T-helper 9 cell (primary cell): ENCODE results near the gene DIP2B.
"Not testable (repeated sequence)": the region's sequence is repeated elsewhere in the genome, so short reads cannot be mapped to it uniquely, and the experiment has no call there.

ENCODE experiments used
- DNase-seq: peaks from one replicate; pipeline ENCODE4 v3.0.0-alpha.2; 2020

DIP2B gene

DNA sequence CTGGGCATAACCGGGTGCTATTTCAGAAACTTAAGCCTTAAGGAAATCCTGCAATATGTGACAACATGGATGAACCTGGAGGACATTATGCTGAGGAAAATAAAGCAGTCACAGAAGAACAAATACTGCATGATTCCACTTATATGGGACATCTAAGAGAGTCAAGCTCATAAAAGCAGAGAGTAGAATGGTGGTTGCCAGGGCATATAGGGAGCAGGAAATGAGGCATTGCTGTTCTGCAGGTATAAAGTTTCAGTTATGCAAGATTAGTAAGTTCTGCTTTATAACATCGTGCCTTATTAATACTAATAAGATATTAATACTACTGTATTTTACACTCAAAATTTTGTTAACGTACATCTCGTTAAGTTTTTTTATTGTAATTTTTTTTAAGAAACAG is 134.9 kb downstream of the DIP2B start:
- no peak for DNase-seq

DNA sequence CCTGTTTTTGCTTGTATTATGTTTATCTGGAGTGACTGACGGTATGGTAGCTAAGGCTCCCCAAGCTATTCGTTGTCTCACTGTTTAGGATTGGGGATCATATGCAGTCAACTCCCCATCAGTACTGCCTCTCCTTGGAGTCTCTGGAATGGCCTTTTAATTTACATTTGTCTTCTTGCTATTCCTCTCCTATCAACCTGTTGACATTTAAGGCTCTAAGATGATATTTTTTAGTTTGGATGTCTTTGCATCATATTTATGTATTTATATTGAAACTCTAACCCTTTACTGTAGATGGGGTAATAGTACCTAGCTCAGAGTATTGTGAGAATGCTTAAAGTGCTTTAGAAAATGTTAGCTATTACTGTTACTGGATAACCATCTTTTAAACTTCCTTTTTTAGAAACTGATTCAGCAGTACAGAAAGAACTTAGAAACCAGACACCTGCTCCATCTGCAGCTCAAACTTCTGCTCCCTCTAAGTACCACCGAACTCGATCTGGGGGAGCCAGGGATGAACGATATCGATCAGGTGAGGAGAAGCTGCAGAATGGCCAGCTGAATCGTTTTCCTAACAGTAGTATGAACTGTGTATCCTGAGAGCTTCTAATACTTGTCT is 135.6 kb downstream of the DIP2B start:
- DNase-seq = no peak

DNA sequence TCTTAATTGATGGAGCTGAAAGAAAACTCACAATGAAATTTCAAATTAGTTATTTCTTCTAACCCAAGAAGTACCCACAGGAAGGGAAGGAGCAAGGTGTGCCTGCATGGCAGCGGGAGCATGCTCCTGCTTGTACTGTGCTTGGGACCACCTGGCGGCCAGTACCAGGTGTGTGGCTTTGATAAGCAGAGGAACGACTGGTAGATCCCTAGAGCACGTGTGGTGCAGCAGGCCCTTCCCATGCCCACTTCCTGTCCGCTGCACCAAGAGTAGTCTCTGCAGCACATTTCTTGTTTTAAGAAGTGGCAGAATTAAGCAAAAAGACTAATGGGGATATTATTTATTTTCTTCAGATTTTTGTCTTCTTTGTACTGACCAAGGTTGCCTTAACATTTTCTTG is 136.8 kb downstream of the DIP2B start:
- DNase-seq = no peak

DNA sequence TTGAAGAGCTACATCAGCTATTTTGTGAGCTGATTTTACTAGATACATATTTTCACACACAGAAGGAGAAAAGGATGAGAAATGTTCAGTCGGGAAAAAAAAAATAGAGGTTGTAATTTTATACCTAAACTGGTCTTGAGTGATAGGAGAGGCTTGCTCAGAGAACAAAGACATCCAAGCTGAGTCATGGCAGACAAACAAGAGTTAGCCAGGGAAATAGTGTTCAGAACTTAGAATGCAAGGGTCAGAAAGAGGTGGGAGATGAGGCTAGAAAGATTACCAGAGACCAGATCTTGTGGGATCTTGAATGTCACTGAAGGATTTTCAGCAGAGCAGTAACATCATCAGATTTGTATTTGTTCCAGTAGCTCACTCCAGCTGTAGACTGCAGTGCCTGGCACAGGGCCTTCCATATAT is 137.3 kb downstream of the DIP2B start:
- no peak for DNase-seq

DNA sequence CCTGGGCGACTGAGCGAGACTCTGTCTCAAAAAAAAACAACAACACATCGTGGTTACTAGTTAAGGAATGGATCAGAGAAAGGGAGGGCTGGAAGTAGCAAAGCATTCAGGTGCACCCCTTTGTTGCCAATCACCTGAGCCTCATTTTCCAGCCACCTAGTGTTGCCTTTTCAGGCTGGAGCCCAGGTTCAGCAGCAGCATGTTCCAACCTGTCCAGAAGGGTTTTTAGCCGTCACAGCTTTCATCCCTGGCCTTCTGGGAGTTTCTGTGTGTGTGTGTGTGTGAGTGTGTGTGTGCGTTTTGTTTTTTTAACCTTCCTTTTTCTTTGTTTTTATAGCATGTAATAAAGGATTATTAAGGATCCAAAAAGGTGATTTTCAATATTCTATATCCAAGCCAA is 138.0 kb downstream of the DIP2B start:
- DNase-seq = no peak

DNA sequence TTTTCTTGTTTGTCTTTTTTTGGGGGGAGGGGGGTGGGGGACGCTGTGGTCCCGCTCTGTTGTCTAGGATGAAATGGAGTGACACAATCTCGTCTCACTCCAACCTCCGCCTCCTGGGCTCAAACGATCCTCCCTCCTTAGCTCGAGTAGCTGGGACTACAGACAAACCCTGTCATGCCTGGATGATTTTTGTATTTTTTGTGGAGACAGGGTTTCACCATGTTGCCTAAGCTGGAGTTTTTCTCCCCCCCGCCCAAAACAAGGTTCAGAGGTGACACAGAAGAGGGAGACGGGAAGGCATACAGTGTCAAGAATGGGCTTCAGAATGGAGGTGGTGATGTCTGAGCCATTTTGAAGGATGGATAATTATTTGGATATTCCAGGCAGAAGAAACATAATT is 142.2 kb downstream of the DIP2B start:
- no peak for DNase-seq

DNA sequence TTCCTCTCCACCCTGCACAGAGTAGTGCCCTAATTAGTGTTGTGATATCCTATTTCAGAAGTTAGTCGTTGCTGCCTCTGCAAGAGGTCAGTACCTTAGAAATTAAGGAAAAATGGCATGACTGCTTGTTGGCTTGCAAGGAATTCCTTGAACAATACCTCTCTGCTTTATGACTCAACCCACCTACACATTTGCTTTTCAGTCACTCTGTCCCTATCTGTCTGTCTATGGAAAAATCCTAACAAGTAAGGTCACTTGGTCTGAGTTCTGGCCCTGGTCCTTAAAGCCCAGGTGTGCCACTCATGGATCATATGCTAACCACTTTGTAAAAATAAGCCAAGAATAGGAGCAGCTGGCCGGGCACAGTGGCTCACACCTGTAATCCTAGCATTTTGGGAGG is 142.7 kb downstream of the DIP2B start:
- DNase-seq = no peak

DNA sequence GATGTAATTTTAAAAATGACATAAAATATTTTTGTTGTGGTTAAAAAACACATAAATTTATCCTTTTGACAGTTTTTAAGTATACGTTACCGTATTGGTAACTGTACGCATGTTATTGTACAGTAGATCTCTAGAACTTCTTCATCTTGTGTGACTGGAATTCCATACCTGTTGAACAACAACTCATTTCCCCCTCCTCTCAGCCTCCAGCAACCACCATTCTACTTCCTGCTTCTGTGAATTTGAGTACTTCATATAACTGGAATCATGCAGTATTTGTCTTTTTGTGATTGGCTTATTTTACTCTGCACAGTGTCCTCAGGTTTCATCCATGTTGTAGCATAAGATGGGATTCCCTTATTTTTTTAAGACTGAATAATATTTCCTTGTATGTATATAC is 145.5 kb downstream of the DIP2B start:
- DNase-seq = no peak

DNA sequence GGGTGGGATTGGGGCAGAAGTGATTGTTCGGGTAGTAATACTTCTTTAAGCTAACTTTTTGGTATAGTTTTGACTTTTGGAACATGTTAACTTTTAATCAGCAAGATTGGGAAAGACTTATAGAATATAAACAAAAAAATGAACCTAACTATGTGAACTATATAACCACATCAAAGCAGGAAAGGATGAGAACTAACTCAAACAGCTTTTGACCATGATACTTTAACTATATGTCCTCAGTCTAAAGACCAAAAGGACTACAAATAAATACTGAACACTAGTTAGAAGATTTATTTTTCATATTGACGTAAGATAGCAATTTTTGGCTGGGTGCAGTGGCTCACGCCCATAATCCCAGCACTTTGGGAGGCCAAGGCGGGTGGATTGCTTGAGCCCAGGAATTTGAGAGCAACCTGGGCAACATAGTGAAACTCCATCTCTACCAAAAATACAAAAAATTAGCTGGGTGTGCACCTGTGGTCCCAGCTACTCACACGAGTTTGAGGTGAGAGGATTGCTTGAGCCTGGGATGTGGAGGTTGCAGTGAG is 150.7 kb downstream of the DIP2B start:
- DNase-seq = no peak

DNA sequence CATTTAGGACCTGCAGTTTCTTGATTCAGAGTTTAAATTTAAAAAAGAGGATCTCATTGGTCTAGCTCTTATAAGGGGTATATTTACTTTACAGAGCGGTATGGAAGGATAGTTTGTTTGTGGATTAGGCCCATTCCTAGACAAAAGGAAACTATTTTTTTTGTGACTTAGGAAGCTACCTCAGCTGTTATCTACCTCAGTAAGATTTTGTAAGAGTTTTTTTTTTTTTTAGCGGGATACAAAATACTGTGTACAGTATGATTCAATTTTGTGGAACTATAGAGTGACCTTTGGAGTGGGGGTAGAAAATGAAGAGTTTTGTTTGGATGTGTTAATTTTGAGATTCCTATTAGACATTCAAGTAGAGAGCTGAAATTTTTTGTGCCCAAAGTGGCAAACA is 154.5 kb downstream of the DIP2B start:
- no peak for DNase-seq

DNA sequence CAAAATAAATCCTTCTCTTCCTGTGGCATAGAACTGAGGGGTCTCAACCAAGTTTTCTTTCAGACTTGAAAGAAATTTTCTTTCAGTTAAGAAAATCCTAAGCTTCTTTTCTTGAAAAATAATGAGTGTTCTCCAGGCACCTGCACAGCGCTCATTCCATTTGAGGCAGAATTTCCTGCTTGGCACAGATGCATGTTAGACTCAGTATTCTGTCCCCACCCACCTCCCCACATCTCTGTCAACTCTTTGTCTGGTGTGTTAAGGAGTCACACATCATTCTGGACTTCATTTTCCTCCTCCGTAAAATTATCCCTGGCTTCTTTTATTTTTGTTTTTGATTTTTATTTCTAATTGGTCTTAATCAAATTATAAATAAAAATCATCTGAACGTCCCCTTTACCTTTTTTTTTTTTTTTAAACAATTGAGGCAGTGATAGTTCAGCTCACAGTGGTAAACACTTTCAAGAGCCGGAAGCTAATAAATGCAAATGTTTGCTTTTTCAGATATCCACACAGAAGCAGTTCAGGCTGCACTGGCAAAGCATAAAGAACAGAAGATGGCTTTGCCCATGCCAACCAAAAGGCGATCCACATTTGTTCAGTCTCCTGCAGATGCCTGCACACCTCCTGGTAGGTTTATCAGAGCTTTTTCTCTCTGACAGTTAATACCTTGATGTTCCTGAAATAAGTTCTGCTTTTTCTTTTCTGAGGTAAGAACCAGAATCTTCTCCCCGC is 155.1 kb downstream of the DIP2B start:
- no peak for DNase-seq

DNA sequence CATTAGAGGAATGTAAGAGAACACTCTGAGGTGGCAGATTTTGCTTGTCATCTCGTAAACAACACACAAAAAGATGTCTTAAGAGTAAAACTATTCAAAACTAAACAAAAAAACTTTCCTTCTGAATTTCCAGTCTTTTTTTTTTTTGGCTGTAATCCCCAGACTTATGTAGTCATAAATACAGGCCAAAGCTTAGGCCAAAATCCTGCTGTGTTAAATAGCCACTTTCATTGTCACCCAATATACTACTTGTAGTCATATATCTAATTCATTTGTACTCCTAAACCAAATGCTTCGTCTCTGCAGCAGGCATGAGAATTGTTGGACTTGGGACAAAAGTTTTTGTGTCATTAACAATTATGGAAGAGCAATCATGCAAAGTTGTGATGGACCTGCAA is 155.6 kb downstream of the DIP2B start:
- DNase-seq = no peak

DNA sequence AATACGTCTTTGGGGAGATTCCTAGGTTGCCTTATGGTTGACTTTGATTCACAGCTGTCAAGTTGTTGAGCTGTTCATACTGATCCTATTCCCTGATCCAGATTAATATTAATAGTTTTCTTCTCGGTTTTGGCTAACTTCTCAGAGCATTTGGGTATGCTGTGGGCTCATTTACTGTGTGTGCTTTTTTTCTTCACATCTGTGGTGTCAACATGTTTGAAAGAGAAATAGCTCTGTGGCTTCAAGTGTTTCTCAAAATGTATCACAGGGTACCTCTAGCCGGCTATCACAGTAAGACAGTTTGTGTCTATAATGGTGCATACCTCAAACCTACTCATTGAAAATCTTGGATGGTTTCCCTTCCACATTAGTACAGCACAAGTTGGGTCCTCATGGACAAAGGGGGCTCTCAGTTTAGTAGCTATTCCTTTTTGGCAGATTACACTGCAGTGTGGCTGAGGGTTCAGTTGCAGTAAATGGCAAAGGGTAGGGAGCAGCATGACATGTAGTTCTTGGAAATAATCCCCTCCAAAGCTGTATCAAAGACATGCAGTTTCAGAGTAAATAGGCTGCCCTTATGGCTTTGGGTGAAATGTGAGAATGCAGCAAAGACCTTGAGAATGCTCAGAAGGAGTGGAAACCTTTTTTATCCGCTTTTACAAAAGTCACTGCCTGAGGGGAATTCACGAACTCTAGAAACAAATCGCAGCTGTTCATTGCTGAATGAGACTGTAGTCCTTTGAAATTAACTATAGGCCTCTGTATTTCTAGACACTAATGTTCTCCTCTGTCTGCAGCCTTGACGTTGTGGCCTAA is 156.7 kb downstream of the DIP2B start:
- DNase-seq = no peak

DNA sequence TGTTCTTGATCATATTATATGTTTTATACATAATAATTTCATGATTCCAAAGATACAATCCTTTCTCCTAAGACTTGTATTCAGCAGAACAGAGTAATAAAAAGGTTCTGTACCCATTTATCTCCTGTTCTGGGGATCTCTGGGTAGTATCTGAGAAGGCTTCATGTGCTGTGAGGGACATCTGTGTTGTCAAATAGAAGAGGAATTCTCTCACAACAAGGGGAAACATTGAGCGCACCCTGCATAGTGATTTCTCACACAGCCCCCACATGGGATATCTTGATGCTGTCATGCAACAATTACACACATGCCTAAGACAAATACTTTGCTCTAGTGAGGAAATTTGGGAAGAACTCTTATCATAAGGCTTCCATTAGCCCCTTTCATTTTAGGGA is 157.3 kb downstream of the DIP2B start:
- DNase-seq = no peak

DNA sequence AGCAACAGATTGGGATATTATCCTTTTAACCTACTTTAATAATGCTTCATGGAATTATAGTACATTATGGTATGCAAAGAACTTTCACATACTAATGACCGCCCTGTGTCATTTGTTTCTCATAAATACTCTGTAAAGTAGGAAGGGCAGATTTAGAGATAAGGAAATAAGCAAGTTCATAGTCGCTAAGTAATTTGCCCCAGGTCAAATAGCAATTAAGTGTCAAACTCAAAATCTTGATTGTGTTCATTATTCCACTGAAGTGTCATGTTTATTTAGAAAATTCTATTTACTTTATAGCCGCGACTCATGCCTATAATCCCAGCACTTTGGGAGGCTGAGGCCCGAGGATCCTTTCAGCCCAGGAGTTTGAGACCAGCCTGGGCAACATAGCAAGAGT is 160.4 kb downstream of the DIP2B start:
- no peak for DNase-seq

DNA sequence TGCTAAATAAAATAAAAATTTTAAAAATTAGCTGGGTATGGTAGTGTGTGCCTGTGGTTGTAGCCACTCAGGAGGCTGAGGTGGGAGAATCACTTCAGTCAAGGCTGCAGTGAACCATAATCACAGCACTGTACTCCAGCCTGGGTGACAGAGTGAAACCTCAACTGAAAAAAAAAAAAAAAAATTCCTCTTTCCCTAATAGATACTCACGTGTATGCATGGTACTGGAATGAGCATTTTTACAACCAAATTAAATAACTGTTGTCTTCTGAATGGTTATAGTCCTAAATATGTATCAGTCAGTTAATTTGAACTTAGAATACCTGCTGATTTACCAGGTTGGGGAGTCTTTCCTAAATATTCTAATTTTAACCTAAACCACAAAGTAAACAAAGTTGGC is 160.8 kb downstream of the DIP2B start:
- DNase-seq = no peak

DNA sequence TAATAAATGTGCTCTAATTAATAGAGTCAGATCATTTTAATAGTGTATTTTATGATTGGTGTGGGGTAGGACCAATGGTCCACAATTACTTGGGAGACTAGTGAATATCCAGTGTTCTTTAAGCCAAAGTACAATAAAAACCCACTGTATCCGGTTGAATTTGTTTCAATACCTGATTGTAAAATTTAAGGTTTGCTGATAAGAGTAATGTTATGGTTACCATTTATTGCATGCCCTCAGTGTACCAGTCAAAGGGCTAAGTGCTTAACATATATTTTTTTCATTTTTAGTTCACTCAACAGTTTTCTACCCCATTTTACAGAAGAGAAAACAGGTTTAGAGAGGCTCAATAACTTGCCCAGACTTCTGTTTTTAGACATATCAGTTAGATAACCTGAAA is 161.2 kb downstream of the DIP2B start:
- DNase-seq = no peak

DNA sequence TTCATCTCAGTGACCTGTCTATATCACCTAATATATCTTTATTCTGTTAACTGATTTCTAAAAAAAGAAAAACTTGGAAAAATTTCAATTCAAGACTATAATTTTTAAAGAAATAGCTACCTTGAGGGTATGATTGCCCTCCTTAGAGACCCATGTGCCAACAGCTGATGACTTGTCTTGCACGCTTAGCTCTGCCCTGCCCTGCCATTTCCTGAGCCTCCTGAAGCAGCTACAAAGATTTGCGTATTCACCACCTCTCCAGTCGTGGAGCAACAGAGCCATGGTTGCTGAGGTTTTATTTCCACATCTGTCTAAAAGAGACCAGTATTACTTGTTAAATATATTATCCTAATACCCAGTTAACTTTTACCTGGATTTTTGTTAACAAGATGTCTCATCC is 167.4 kb downstream of the DIP2B start:
- DNase-seq = no peak

DNA sequence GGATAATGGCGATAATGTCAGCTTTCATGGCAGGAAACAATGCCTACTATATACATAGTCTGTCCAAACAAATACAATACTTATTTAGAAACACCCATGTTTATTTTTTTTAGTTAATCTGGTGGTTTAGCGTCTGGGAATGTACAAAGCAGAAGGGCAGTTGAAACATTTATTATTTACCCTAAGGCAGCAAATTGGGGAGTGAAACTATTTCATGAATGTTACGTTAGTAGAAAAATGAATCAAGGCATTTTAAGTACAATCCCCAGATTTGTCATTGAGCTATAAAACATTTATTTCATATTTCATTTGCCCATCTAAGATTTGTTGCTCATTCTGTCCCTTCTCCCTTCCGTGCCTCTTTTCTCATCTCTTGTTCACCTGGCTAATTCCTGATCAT is 172.0 kb downstream of the DIP2B start:
- DNase-seq = no peak

DNA sequence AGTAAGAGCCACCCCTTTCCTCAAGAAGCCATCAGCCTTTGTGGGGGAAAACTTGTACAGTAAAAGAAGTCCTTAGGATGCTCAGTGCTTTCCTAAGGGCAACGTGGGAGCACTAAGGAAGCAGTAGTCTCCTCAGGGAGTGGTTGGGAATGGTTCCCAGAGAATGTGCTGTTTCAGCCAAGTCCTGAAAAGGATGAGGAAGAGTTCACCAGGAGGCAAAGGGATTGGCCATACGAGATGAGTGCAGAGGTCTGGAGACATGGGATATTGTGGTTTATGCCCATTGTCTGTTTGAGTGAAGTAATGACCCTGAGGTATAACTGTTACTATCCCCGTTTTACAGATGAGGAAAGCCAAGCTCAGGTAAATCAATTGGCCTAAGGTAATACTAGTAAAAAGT is 173.1 kb downstream of the DIP2B start:
- DNase-seq = no peak

DNA sequence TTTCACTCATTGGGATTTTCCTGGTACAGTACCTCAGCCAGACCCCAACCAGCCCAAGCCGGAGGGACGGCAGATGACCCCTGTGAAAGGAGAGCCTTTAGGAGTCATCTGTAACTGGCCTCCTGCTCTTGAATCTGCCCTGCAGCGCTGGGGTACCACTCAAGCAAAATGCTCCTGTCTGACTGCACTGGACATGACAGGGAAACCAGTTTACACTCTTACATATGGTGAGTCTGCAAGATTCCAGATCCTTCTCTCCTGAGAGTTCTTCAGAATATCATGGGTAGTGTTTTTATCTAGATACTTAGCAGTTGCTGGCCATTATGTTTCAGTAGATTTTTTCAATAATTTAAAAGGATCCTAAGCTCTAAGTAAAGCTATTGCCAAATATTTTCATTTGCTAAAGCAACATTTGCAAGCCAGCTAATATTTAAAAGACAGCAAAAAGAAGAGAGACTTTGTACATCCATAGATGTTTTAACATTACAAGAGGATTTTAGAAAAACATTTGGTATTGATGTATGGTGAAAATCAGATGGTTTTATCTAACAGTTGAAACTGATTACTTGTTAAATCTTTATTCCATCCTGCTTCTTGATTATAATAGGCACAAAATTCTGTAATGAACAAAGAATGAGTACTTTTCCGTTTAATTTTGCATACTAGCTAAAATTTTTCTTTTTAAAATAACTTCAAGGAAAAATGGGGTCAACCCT is 174.0 kb downstream of the DIP2B start:
- no peak for DNase-seq

DNA sequence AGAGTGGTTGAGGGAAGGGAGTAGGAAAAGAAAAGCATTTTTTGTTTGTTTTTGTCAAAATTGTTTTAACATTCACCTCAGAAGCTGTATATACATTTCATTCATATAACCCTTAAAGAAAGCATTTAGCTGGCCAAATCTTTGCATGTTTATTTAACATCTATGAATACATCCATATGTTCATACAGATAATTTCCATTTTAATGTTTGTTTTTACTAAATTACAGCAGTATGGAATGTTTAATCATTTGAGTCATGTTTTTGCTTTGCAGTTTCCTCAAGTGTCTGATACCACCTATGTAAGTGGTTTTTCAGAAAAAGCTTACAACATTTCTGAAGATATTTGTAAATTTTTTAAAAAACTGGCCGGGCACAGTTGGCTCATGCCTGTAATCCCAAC is 174.8 kb downstream of the DIP2B start:
- no peak for DNase-seq

DNA sequence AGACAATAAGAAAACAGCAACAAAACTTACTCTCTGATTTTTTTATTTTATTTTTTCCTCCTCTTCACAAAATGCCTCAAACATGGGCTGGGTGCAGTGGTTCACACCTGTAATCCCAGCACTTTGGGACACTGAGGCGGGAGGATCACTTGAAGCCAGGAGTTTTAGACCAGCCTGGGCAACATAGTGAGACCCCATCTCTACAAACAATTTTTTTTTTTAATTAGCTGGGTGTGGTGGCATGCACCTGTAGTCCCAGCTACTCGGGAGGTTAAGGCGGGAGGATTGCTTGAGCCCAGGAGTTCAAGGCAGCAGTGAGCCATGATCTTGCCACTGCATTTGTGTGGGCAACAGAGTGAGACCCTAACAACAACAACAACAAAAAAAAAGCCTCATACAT is 176.3 kb downstream of the DIP2B start:
- not testable (repeated sequence) for DNase-seq
